ENCODE measurements around the gene DNASE1L2. TPM values are rescaled to one million over a fixed set of nuclear protein-coding genes. Genes with fewer than 3 reads are reported as not detected.

DNASE1L2 gene
- total RNA-seq, 2 experiments from 2014 or later: 6.6 to 9.8 TPM

DNA sequence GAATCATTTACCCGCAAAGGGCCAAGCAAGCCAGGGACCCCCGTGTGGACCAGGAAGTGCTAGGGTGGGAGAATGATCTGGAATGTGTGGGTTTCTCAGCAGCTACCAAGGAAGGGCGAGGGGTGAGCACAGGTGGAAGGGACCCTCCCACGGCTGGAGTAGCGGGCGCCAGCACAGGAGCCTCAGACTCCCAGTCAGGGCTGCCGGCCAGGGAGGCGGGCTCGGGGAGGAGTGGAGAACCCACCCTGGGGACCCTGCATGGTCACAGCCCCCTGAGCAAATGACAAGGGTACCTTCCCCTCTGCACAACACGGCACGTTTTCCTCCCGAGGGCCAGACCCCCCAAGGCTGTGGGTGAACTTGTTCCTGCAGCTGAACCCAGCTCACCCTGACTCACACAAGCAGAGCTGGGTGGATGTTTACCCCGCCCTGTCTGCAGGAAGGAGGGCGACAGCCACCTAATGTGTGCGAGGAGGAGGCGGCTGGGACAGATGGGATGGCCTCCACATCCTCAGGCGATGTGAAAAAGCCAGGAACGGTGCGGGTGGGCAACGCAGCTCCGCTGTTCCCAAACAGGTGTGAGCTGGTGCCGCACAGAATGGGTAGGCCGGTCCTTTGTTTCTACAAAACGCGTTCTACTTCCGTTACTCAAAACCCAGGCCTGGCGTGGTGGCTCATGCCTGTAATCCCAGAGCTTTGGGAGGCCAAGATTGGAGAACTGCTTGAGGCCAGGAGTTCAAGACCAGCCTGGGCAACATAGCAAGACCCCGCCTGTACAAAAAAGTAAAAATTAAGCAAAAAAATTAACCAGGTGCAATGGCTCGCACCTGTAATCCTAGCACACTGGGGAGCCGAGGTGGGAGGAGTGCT, 8.9 kb downstream of the DNASE1L2 start:
- no peak overlapping the region for H3K27ac ChIP-seq (ENCODE audit: low read depth, low read length, poor library complexity, severe bottlenecking)
- intact Hi-C loops (cut with micrococcal nuclease; ENCODE audit: unreplicated experiment): no loop called here
- no peak overlapping the region for H2AFZ ChIP-seq (ENCODE audit: low read length)
- no peak overlapping the region for H3K4me3 ChIP-seq (ENCODE audit: low read depth, low read length, poor library complexity, severe bottlenecking)
- H3K9me3 ChIP-seq (ENCODE audit: low read length): no peaks in the 10 kb centered on the region
- DNase-seq (ENCODE audit: low spot score): no peak
- no TSS peak for BruUV-seq (replicated peaks)
- H3K36me3 ChIP-seq (ENCODE audit: insufficient read depth, low read length): peaks cover 71% of the 10 kb centered on the region
- ChIA-PET CTCF (ENCODE audit: unreplicated experiment) (no interaction called here), POLR2A (no interaction called here)
- peaks cover 12% of the 10 kb centered on the region for H3K79me2 ChIP-seq (ENCODE audit: insufficient read depth, low read depth, low read length)
- TF ChIP-seq, protein P1, sequence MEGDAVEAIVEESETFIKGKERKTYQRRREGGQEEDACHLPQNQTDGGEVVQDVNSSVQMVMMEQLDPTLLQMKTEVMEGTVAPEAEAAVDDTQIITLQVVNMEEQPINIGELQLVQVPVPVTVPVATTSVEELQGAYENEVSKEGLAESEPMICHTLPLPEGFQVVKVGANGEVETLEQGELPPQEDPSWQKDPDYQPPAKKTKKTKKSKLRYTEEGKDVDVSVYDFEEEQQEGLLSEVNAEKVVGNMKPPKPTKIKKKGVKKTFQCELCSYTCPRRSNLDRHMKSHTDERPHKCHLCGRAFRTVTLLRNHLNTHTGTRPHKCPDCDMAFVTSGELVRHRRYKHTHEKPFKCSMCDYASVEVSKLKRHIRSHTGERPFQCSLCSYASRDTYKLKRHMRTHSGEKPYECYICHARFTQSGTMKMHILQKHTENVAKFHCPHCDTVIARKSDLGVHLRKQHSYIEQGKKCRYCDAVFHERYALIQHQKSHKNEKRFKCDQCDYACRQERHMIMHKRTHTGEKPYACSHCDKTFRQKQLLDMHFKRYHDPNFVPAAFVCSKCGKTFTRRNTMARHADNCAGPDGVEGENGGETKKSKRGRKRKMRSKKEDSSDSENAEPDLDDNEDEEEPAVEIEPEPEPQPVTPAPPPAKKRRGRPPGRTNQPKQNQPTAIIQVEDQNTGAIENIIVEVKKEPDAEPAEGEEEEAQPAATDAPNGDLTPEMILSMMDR (conservative IDR thresholded peaks at IDR 0.05; ENCODE audit: low read length): no peak
- no peak for TF ChIP-seq EZH2phosphoT487 (IDR thresholded peaks at IDR 0.05; ENCODE audit: borderline replicate concordance, low read depth, low read length)
- no peaks in the 10 kb centered on the region for H4K20me1 ChIP-seq (ENCODE audit: insufficient read depth, low read length)
- no peak overlapping the region for H3K4me2 ChIP-seq (ENCODE audit: low read length)
- no peaks in the 10 kb centered on the region for H3K9me2 ChIP-seq (ENCODE audit: insufficient read depth, low read length)
- H3K4me1 ChIP-seq (ENCODE audit: insufficient read depth, low read length, poor library complexity, severe bottlenecking): peaks cover 5% of the 10 kb centered on the region

DNA sequence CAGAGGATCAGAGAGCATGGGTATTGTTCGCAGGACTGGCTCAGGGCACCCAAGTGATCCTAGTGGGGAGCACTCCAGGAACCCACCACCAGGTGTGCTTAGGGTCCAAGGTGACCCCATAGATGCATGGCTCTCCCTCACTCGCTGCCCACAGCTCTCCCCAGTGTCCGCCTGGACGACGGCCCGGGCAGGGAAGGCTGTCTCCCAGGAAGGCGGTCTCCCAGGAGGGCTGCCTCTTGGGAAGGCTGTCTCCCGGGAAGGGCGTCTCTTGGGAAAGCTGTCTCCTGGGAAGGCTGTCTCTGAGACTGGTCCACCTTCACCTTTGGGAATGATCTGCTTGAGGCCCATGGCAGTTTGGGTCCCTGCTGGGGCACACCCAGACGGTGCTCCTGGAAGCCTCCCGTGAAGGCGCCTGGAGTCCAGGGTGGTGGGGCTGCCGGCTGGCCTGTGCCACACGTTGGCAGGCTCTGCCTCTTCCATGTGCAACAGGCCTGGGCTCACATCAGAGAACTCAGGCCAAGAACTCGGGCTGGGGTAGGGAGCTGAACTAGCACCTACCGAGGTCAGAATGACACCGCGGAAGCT, 10.1 kb downstream of the DNASE1L2 start:
- no peak overlapping the region for H3K4me3 ChIP-seq (ENCODE audit: low read depth, low read length, poor library complexity, severe bottlenecking)
- CTCF ChIA-PET (ENCODE audit: unreplicated experiment): no interaction called here

More for the DNA sequence above, 10.1 kb downstream of the DNASE1L2 start:
- intact Hi-C loops (cut with micrococcal nuclease; ENCODE audit: unreplicated experiment): no loop called here
- POLR2A ChIA-PET: interaction anchor here (1.0 kb wide), 1 partner anchor 15 kb away, joined by 3 read pairs; no protein-coding TSS in a partner anchor
- TF ChIP-seq EZH2phosphoT487 (IDR thresholded peaks at IDR 0.05; ENCODE audit: borderline replicate concordance, low read depth, low read length): no peak
- TF ChIP-seq, protein P1 (conservative IDR thresholded peaks at IDR 0.05; ENCODE audit: low read length): no peak
- Histone ChIP-seq H4K20me1 (ENCODE audit: insufficient read depth, low read length) (no peaks in the 10 kb centered on the region), H3K79me2 (ENCODE audit: insufficient read depth, low read depth, low read length) (peaks cover 20% of the 10 kb centered on the region), H2AFZ (ENCODE audit: low read length) (no peak overlapping the region), H3K9me2 (ENCODE audit: insufficient read depth, low read length) (no peaks in the 10 kb centered on the region), H3K9me3 (ENCODE audit: low read length) (no peaks in the 10 kb centered on the region), H3K36me3 (ENCODE audit: insufficient read depth, low read length) (peaks cover 69% of the 10 kb centered on the region), H3K4me2 (ENCODE audit: low read length) (no peak overlapping the region), H3K27ac (ENCODE audit: low read depth, low read length, poor library complexity, severe bottlenecking) (no peak overlapping the region), H3K4me1 (ENCODE audit: insufficient read depth, low read length, poor library complexity, severe bottlenecking) (peaks cover 8% of the 10 kb centered on the region)
- no TSS peak for BruUV-seq (replicated peaks)
- no peak for DNase-seq (ENCODE audit: low spot score)

Data from OCI-LY7 (cell line).